Bronchial epithelial cell (primary cell): ENCODE data around the gene GPR62. TPM values are rescaled to one million over a fixed set of nuclear protein-coding genes. Genes with fewer than 3 reads are reported as not detected.

Experiments used
- DNase-seq: peaks from one replicate; pipeline ENCODE4 v3.0.0-alpha.2; 2010; ENCODE audit warnings: low read depth
- FAIRE-seq: peaks from 2 replicates; lab custom pipeline; 2011; peaks lifted over from hg19 to GRCh38; lab: Jason Lieb, UNC
- H3K27me3 ChIP-seq: 2 replicates; pipeline ENCODE4 v1.5.1; 2011; ENCODE audit warnings: low read length; ENCODE audit not compliant: control insufficient read depth, insufficient read depth
- H3K36me3 ChIP-seq: 2 replicates; pipeline ENCODE4 v1.5.1; 2011; ENCODE audit warnings: low read length; ENCODE audit not compliant: control insufficient read depth, insufficient read depth
- H3K4me3 ChIP-seq: 2 replicates; pipeline ENCODE4 v1.5.1; 2011; ENCODE audit warnings: mild to moderate bottlenecking, low read depth, low read length, control low read depth
- CTCF ChIP-seq: IDR thresholded peaks from 2 replicates; pipeline ENCODE4 v1.5.1; 2011; ENCODE audit warnings: mild to moderate bottlenecking, moderate library complexity, low read length, control low read depth, inconsistent platforms; ENCODE audit not compliant: insufficient read depth, severe bottlenecking
- total RNA-seq: library from RNA; depleted of rRNA; stranded (reverse); fragments of >200 nt; gene quantifications from 2 replicates; pipeline ENCODE4 v1.2.1, GENCODE V29; 2014

The GPR62 gene
- total RNA-seq, 1 donor from 2014 or later = not detected

DNA sequence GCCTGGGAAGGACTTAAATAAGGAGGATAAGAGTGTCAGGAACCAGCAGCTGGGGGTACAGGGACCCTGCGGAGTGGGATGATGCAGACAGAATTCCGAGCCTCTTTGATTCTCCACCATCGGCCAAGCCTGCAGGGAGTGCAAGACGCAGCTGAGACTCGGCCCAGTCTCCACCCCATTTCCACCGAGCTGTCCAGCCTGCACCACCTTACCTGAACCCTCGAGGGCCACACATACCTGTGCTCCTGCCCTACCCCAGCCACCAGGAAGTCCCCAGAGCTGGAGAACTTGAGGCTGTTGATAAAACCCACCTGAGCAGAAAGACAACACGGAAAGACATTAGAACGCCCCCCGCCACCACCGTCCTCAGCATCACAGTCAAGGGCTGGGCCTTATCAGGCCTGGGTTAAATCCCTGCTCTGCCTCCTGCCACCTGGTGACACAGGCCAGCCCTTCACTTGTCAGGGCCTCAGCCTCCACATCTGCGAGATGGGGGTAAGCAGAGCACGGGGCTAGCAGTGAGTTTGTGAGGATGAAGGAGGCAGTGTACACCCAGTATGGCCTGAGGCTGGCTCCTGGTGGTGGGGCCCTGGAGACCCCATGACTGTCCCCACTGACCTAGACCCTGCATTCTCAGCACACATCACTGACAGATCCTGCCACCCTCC, 21.6 kb upstream of the GPR62 start:
- H3K27me3 ChIP-seq = no peaks in the 10 kb centered on the region
- no peak for TF ChIP-seq CTCF
- no peak for DNase-seq
- peaks cover 39% of the 10 kb centered on the region for H3K36me3 ChIP-seq
- FAIRE-seq = no peak
- no peak overlapping the region for H3K4me3 ChIP-seq

GRCh38 chr3:51934139-51934850, 20.9 kb upstream of the GPR62 start:
- TF ChIP-seq CTCF = no peak
- Histone ChIP-seq H3K36me3 (peaks cover 43% of the 10 kb centered on the region), H3K27me3 (no peaks in the 10 kb centered on the region), H3K4me3 (no peak overlapping the region)
- no peak for DNase-seq
- peak; percentile 40 for FAIRE-seq

DNA sequence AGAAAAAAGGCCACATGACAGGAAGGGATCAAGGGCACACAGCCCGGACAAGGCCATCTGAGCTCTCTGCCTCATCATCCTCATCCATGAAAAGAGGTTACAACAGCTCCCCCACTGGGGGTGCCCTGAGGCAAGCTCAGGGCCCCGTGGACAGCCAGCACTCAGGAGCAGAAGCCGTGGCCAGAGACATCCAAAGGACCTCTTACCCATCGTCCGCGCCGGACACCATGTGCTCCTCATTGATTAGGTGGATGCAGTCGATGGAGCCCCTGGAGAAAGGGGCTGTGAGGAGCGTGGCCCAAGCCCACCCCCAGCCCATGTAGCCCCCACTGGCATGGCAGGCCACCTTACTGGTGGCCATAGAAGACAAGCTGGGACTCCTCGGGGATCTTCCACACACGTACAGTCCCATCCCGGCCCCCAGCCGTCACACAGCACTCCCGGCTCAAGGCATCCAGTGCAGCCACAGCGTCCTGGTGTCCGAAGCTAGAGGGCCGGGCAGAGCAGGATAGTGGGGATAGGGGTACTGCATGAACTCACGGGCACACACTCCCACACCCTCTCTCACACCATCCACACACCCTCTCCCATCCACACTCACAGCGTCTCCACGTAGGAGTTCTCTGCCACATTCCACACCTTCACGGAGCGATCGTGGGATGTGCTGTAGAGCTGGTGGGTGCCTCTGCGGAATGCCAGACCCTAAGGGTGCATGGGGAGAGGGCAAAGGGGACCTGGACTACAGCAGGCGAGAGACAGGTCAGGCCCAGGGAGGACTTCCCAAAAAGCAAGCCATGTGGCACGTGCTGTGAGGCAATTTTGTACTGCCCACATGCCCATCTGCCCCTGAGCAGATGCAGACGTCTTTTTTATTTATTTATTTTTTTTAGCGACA, 19.9 kb upstream of the GPR62 start:
- DNase-seq (no peak), FAIRE-seq (no peak)
- Histone ChIP-seq H3K36me3 (peaks cover 43% of the 10 kb centered on the region), H3K4me3 (no peak overlapping the region), H3K27me3 (no peaks in the 10 kb centered on the region)
- no peak for TF ChIP-seq CTCF

- FAIRE-seq (no peak), DNase-seq (no peak)
- Histone ChIP-seq H3K36me3 (peaks cover 43% of the 10 kb centered on the region), H3K4me3 (no peak overlapping the region), H3K27me3 (no peaks in the 10 kb centered on the region)
- no peak for TF ChIP-seq CTCF
These were observed 19.1 kb upstream of the GPR62 start for GRCh38 chr3:51935886-51936755.

DNA sequence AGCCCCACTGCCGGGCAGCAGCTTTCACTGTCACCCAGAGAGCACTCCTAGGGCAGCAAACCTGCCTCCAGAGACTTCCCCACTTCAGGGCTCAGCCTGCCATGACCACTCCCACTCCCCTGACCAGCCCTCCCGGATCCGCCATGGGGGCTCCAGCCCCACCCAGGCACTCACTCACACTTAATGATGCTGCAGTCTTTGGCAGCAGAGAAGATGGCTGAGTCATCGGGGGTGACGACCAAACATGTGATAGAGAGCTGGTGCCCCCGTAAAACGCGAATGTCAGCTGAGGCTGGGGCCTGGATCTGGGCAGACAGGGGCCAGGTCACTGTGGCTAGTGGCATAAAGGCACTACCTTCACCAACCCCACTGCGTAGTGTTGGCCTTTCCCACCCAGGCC, 18.2 kb upstream of the GPR62 start:
- Histone ChIP-seq H3K27me3 (no peaks in the 10 kb centered on the region), H3K36me3 (peaks cover 43% of the 10 kb centered on the region), H3K4me3 (no peak overlapping the region)
- no peak for TF ChIP-seq CTCF
- FAIRE-seq = peak; percentile 7
- DNase-seq = no peak
